Measurements from ENCODE around the gene SORBS2.

DNA sequence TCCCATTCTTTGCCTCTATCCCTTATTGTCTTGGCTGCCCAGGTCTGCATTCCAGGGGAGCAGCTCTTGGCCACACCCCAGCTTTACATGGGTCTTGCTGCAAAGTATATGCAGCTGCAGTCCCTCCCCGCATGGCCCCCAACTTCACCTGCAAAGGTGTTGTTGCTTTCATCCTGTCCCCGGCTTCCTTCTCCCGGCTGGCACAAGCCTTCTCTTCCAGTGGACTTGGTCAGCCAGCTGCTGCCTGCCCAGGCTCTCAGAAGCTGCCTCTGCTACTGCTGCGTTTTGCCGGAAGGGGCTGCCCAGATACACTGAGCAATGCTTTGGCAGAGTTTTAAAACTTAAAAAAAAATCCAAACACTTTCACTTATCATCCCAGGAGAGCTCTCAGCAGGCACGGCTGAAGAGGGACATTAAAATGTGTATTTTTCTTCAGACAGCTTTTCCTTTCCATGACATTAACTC is 155.5 kb downstream of the SORBS2 start:
- TF ChIP-seq, protein P1, sequence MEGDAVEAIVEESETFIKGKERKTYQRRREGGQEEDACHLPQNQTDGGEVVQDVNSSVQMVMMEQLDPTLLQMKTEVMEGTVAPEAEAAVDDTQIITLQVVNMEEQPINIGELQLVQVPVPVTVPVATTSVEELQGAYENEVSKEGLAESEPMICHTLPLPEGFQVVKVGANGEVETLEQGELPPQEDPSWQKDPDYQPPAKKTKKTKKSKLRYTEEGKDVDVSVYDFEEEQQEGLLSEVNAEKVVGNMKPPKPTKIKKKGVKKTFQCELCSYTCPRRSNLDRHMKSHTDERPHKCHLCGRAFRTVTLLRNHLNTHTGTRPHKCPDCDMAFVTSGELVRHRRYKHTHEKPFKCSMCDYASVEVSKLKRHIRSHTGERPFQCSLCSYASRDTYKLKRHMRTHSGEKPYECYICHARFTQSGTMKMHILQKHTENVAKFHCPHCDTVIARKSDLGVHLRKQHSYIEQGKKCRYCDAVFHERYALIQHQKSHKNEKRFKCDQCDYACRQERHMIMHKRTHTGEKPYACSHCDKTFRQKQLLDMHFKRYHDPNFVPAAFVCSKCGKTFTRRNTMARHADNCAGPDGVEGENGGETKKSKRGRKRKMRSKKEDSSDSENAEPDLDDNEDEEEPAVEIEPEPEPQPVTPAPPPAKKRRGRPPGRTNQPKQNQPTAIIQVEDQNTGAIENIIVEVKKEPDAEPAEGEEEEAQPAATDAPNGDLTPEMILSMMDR (IDR thresholded peaks at IDR 0.05), result peak; percentile 13 to 78 (median 70)
- TF ChIP-seq POLR2A (IDR thresholded peaks at IDR 0.05), result peak; percentile 15 to 38

Data from gastroesophageal sphincter (tissue), 3 donors.